Liver (tissue), 3 donors: ENCODE data around the gene UBE2QL1.

ENCODE experiments used
- ATF3 ChIP-seq: IDR thresholded peaks from 2 replicates; pipeline ENCODE4 v1.6.1; 2016; ENCODE audit warnings: antibody characterized with exemption
- EGR1 ChIP-seq, 2 donors: IDR thresholded peaks; 2 replicates each; pipeline ENCODE4 v1.6.1; 2016 to 2018; ENCODE audit warnings: antibody characterized with exemption in 2 of 2, low read depth in 2 of 2
- FOXA1 ChIP-seq: IDR thresholded peaks from 2 replicates; pipeline ENCODE4 v1.6.1; 2016; ENCODE audit warnings: antibody characterized with exemption
- GABPA ChIP-seq, 2 donors: IDR thresholded peaks in 1 of 2; conservative IDR thresholded peaks in 1 of 2; 2 replicates each; pipeline ENCODE4 v1.6.1; 2016; ENCODE audit warnings: antibody characterized with exemption in 2 of 2, mild to moderate bottlenecking in 1 of 2, moderate library complexity in 1 of 2
- HNF4G ChIP-seq: IDR thresholded peaks from 2 replicates; pipeline ENCODE4 v1.6.1; 2016; ENCODE audit warnings: antibody characterized with exemption
- JUND ChIP-seq, 2 donors: IDR thresholded peaks; 2 replicates each; pipeline ENCODE4 v1.6.1; 2016; ENCODE audit warnings: antibody characterized with exemption in 2 of 2
- RAD21 ChIP-seq, 2 donors: IDR thresholded peaks; 2 replicates each; pipeline ENCODE4 v1.6.1; 2016; ENCODE audit warnings: antibody characterized with exemption in 2 of 2, mild to moderate bottlenecking in 2 of 2
- SP1 ChIP-seq: IDR thresholded peaks from 2 replicates; pipeline ENCODE4 v1.6.1; 2018; ENCODE audit warnings: antibody characterized with exemption, mild to moderate bottlenecking
- TAF1 ChIP-seq: conservative IDR thresholded peaks from 2 replicates; pipeline ENCODE4 v1.6.1; 2016; ENCODE audit warnings: antibody characterized with exemption, mild to moderate bottlenecking
- YY1 ChIP-seq: IDR thresholded peaks from 2 replicates; pipeline ENCODE4 v1.6.1; 2016; ENCODE audit warnings: antibody characterized with exemption, mild to moderate bottlenecking
- ZBTB33 ChIP-seq: IDR thresholded peaks from 2 replicates; pipeline ENCODE4 v1.6.1; 2016; ENCODE audit warnings: antibody characterized with exemption
- TF ChIP-seq, protein P1 (sequence below): fragments of 150-350 bp; IDR thresholded peaks from 2 replicates; pipeline ENCODE4 v1.5.1; 2017; ENCODE audit warnings: improper control_type of control experiment, low read depth, low read length; ENCODE audit not compliant: missing input control
- TF ChIP-seq, protein P2 (sequence below): IDR thresholded peaks from 2 replicates; pipeline ENCODE4 v1.6.1; 2016; ENCODE audit warnings: antibody characterized with exemption, mild to moderate bottlenecking
- TF ChIP-seq, protein P3 (sequence below): IDR thresholded peaks from 2 replicates; pipeline ENCODE4 v1.6.1; 2016; ENCODE audit warnings: antibody characterized with exemption
- donor health status: healthy.
- donor health status: healthy.

DNA sequence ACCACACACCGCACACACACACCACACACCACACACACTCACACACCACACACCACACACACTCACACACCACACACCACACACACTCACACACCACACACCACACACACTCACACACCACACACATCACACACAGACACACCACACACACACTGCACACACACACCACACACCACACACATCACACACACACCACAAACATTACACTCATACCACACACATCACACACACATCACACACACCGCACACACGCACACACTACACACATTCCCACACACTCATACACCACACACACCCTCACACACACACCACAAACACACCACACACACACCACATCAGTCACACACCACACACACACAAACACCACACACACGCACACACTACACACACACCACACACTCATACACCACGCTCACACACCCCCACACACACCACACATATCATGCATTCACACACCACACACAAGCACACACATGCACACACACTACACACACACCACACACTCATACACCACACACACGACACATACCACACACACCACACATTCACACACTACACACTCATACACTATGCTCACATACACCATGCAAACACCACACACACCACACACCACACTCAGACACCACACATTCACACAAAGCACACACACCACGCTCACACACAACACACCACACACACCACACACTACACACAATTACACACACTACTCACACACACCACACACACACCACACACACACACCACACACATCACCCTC is 1.1 kb upstream of the UBE2QL1 start:
- TF ChIP-seq, protein P1, sequence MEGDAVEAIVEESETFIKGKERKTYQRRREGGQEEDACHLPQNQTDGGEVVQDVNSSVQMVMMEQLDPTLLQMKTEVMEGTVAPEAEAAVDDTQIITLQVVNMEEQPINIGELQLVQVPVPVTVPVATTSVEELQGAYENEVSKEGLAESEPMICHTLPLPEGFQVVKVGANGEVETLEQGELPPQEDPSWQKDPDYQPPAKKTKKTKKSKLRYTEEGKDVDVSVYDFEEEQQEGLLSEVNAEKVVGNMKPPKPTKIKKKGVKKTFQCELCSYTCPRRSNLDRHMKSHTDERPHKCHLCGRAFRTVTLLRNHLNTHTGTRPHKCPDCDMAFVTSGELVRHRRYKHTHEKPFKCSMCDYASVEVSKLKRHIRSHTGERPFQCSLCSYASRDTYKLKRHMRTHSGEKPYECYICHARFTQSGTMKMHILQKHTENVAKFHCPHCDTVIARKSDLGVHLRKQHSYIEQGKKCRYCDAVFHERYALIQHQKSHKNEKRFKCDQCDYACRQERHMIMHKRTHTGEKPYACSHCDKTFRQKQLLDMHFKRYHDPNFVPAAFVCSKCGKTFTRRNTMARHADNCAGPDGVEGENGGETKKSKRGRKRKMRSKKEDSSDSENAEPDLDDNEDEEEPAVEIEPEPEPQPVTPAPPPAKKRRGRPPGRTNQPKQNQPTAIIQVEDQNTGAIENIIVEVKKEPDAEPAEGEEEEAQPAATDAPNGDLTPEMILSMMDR: no peak
- TF ChIP-seq FOXA1 (no peak), TAF1 (no peak), RAD21 (IDR thresholded peaks at IDR 0.05) (no peak), YY1 (no peak), GABPA (IDR thresholded peaks at IDR 0.05 in 1 of 2, conservative IDR thresholded peaks at IDR 0.05 in 1 of 2) (no peak), JUND (IDR thresholded peaks at IDR 0.05) (no peak), EGR1 (IDR thresholded peaks at IDR 0.05; ENCODE audit: low read depth in 2 of 2) (no peak), SP1 (no peak), ATF3 (no peak), ZBTB33 (no peak), HNF4G (no peak)
- TF ChIP-seq, protein P2, sequence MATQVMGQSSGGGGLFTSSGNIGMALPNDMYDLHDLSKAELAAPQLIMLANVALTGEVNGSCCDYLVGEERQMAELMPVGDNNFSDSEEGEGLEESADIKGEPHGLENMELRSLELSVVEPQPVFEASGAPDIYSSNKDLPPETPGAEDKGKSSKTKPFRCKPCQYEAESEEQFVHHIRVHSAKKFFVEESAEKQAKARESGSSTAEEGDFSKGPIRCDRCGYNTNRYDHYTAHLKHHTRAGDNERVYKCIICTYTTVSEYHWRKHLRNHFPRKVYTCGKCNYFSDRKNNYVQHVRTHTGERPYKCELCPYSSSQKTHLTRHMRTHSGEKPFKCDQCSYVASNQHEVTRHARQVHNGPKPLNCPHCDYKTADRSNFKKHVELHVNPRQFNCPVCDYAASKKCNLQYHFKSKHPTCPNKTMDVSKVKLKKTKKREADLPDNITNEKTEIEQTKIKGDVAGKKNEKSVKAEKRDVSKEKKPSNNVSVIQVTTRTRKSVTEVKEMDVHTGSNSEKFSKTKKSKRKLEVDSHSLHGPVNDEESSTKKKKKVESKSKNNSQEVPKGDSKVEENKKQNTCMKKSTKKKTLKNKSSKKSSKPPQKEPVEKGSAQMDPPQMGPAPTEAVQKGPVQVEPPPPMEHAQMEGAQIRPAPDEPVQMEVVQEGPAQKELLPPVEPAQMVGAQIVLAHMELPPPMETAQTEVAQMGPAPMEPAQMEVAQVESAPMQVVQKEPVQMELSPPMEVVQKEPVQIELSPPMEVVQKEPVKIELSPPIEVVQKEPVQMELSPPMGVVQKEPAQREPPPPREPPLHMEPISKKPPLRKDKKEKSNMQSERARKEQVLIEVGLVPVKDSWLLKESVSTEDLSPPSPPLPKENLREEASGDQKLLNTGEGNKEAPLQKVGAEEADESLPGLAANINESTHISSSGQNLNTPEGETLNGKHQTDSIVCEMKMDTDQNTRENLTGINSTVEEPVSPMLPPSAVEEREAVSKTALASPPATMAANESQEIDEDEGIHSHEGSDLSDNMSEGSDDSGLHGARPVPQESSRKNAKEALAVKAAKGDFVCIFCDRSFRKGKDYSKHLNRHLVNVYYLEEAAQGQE: no peak
- TF ChIP-seq, protein P3, sequence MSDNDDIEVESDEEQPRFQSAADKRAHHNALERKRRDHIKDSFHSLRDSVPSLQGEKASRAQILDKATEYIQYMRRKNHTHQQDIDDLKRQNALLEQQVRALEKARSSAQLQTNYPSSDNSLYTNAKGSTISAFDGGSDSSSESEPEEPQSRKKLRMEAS: no peak
